ENCODE results near the gene ADAMTS5. TPM values are rescaled to one million over a fixed set of nuclear protein-coding genes. Genes with fewer than 3 reads are reported as not detected.
A peak's percentile ranks its signal among the peaks of the same experiment; 100 is the strongest.

ADAMTS5 gene
- total RNA-seq, 4 donors from 2014 or later = 14.4 to 34.5 (median 20.8) TPM

DNA sequence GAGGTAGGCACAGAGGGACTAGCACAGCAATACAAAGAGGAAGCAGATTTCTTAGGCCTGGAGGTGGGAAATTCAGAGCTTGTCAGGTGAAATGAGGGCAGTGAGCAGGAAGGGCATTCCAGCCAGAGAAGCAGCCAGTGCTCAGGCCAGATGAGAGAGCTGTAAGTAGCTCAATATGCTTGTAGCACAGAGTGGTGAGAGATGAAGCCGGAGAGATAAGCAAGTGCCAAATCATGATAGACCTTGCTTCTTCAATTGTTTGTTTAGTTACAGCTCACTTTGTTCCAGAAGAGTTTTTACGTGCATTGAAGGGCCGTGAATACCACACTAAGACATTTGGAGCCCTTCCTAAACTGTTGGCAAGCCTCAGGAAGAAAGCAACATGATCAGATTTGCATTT lies 79.6 kb downstream of the ADAMTS5 start:
- no peak for TF ChIP-seq POLR2A (IDR thresholded peaks at IDR 0.05; ENCODE audit: low read depth)
- TF ChIP-seq, protein P1, sequence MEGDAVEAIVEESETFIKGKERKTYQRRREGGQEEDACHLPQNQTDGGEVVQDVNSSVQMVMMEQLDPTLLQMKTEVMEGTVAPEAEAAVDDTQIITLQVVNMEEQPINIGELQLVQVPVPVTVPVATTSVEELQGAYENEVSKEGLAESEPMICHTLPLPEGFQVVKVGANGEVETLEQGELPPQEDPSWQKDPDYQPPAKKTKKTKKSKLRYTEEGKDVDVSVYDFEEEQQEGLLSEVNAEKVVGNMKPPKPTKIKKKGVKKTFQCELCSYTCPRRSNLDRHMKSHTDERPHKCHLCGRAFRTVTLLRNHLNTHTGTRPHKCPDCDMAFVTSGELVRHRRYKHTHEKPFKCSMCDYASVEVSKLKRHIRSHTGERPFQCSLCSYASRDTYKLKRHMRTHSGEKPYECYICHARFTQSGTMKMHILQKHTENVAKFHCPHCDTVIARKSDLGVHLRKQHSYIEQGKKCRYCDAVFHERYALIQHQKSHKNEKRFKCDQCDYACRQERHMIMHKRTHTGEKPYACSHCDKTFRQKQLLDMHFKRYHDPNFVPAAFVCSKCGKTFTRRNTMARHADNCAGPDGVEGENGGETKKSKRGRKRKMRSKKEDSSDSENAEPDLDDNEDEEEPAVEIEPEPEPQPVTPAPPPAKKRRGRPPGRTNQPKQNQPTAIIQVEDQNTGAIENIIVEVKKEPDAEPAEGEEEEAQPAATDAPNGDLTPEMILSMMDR (IDR thresholded peaks at IDR 0.05) = no peak
- no peak for TF ChIP-seq POLR2AphosphoS5 (IDR thresholded peaks at IDR 0.05)
- TF ChIP-seq EP300 (IDR thresholded peaks at IDR 0.05) = no peak
- Histone ChIP-seq H3K4me3 (no peak overlapping the region), H3K9me3 (no peaks in the 10 kb centered on the region), H3K36me3 (no peaks in the 10 kb centered on the region), H3K4me1 (peaks cover 0 to 14% (median 11%) of the 10 kb centered on the region in 4 donors), H3K27ac (replicated peaks in 1 of 4) (no peak overlapping the region), H3K27me3 (no peaks in the 10 kb centered on the region)
- intact Hi-C loops (cut with DNase I) = no loop called here
- WGBS = 36% methylated on average over 3 of the region's 3 CpGs
- DNase-seq (ENCODE audit: extremely low spot score) = no peak

DNA sequence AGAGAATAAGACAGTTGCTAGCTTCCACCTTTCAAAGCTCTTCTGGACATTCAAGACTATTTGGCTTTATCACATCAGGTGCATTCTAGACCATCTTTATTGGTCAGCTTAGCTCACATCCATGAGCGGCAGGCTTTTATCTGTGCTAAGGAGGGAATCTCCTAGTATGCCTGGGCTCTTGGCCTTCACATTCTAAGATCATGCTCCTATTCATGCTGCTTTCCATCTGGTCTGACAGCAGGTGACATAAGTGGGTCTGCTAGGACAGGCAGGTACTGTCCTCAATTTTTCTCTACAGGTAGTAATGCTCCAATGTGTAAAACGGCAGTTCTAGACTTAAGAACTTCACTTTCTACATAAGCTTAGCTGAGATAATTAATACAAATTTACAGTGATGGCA lies 82.5 kb downstream of the ADAMTS5 start:
- no peak overlapping the region for H3K4me3 ChIP-seq
- 96% methylated on average over 2 of the region's 2 CpGs for WGBS
- intact Hi-C loops (cut with DNase I) = no loop called here

DNA sequence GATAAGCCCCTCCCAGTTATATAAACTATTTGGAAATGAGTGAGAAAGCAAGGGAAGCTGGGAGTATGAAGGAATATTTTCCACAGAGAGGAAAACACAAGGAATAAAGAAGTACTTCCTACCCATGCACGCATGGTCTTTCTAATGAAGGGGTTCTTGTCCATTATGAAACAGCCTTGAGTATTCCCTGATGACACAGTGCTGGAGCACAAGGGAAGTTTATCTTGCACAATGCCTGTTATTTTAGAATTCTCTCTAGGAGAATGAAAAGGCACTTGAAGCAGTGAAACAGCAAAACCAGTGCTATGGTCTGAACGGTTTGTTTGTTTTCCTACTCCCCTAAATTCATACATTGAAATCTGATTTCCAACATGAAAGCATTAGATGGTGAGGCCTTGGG lies 83.1 kb downstream of the ADAMTS5 start:
- 75% methylated on average over 2 of the region's 2 CpGs for WGBS
- no peak for TF ChIP-seq EP300 (IDR thresholded peaks at IDR 0.05)
- no peak for TF ChIP-seq POLR2A (IDR thresholded peaks at IDR 0.05; ENCODE audit: low read depth)
- TF ChIP-seq, protein P1 (IDR thresholded peaks at IDR 0.05) = no peak
- TF ChIP-seq POLR2AphosphoS5 (IDR thresholded peaks at IDR 0.05) = no peak
- Histone ChIP-seq H3K4me1 (peaks cover 0 to 10% (median 7%) of the 10 kb centered on the region in 4 donors), H3K27ac (replicated peaks in 1 of 4) (no peak overlapping the region), H3K36me3 (no peaks in the 10 kb centered on the region), H3K27me3 (no peaks in the 10 kb centered on the region), H3K4me3 (no peak overlapping the region), H3K9me3 (no peaks in the 10 kb centered on the region)
- intact Hi-C loops (cut with DNase I) = no loop called here
- no peak for DNase-seq (ENCODE audit: extremely low spot score)

More for the DNA sequence above, 82.5 kb downstream of the ADAMTS5 start:
- Histone ChIP-seq H3K9me3 (no peaks in the 10 kb centered on the region), H3K27me3 (no peaks in the 10 kb centered on the region), H3K4me1 (peaks cover 0 to 14% (median 11%) of the 10 kb centered on the region in 4 donors), H3K36me3 (no peaks in the 10 kb centered on the region), H3K27ac (replicated peaks in 1 of 4) (no peak overlapping the region)
- TF ChIP-seq POLR2AphosphoS5 (IDR thresholded peaks at IDR 0.05) = no peak
- TF ChIP-seq POLR2A (IDR thresholded peaks at IDR 0.05; ENCODE audit: low read depth) = no peak
- DNase-seq (ENCODE audit: extremely low spot score) = no peak

DNA sequence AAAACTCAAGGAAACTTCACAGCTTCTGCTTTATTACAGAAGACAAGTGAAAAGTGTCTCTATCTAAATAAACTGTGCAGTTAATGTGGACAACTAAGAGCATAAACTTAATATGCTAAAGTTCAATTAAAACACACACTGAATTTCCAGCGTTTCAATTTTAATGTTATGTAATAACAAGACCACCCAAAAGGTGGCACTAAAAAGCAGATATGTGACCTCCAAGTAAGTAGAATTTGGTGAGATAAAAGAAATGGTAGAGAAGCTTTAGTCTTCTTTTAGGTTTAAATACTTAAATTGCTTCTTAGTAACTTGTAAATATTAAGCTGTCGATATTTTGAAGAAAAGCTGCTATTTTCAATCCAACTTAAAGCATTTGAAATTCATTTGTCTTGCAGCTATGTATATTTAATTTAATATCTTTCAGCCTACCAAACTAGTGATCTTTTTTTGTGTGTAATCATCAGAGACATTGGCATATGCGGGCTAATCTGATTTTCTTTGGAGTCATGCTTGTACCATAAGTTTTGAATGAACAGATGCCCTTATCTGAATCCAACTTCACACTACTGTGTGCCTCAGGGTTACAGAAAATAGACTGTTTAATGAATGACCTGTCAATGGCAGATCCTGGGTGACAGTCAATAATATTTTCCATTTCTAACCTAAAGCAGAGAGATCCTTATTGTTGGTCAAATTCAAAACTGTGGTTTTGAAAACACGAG lies 85.2 kb downstream of the ADAMTS5 start:
- H3K27me3 ChIP-seq = no peaks in the 10 kb centered on the region
- intact Hi-C loops (cut with DNase I) = no loop called here
- WGBS = 68% methylated on average over 4 of the region's 4 CpGs
- no peaks in the 10 kb centered on the region for H3K4me1 ChIP-seq
- no peaks in the 10 kb centered on the region for H3K36me3 ChIP-seq
- no peaks in the 10 kb centered on the region for H3K9me3 ChIP-seq
- H3K4me3 ChIP-seq = no peak overlapping the region
- DNase-seq (ENCODE audit: extremely low spot score) = no peak
- TF ChIP-seq POLR2A (IDR thresholded peaks at IDR 0.05; ENCODE audit: low read depth) = no peak
- TF ChIP-seq, protein P1 (IDR thresholded peaks at IDR 0.05) = peak; percentile 41 to 51 (median 44)
- H3K27ac ChIP-seq (replicated peaks in 1 of 4) = no peak overlapping the region

DNA sequence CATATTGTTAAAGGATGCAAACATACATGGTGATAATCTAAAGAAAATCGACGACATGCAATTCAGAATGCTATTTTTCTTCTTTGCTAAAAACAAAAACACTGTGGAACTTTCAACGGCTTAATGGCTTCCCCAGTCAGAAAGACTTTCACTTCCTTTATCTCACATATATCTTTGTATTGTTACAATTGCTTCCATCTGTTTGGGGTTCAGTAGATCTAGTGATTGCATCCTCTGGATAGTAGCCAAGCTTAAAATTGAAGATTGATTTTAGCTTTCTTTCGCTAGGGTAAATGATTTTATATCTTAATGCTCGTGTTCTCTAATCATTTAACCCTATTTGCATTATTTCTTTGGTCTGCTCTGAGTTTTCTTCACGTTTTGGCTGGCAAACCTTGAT lies 89.9 kb downstream of the ADAMTS5 start:
- no peak overlapping the region for H3K27ac ChIP-seq (replicated peaks in 1 of 4)
- no peaks in the 10 kb centered on the region for H3K4me1 ChIP-seq
- DNase-seq (ENCODE audit: extremely low spot score) = no peak
- H3K4me3 ChIP-seq = no peak overlapping the region
- H3K9me3 ChIP-seq = peaks cover 0 to 9% (median 7%) of the 10 kb centered on the region in 4 donors
- H3K27me3 ChIP-seq = no peaks in the 10 kb centered on the region
- H3K36me3 ChIP-seq = no peaks in the 10 kb centered on the region
- 77% methylated on average over 6 of the region's 6 CpGs for WGBS
- intact Hi-C loops (cut with DNase I) = no loop called here
- TF ChIP-seq, protein P1 (IDR thresholded peaks at IDR 0.05) = no peak
- no peak for TF ChIP-seq POLR2AphosphoS5 (IDR thresholded peaks at IDR 0.05)
- TF ChIP-seq EP300 (IDR thresholded peaks at IDR 0.05) = no peak
- no peak for TF ChIP-seq POLR2A (IDR thresholded peaks at IDR 0.05; ENCODE audit: low read depth)

Data from esophagus muscularis mucosa (tissue), 4 donors.